Cardiac septum (tissue), 1 donor: ENCODE data around the gene PIP5K1C. TPM values are rescaled to one million over a fixed set of nuclear protein-coding genes. Genes with fewer than 3 reads are reported as not detected.
"Not testable (repeated sequence)": the region's sequence is repeated elsewhere in the genome, so short reads cannot be mapped to it uniquely, and the experiment has no call there.

Experiments used
- DNase-seq: peaks from one replicate; pipeline ENCODE4 v3.0.0-alpha.2; 2020; ENCODE audit warnings: low spot score
- intact Hi-C: fragments of 100-400 bp; cut with DNase I; formaldehyde crosslinking; loops from one replicate; pipeline ENCODE4 v1.14.0; 2022
- total RNA-seq: library from RNA; stranded (reverse); fragmentation: NEBNext Ultra II Directional; extraction: Animal tissue kit (Norgen Biotek cat#: 25700); gene quantifications from one replicate; pipeline ENCODE4 v1.2.1, GENCODE V29; 2021
- donor health status: DM: no; HTN: no; CAD: no.

Gene PIP5K1C
- total RNA-seq, 1 donor from 2014 or later, result 38.2 TPM

DNA sequence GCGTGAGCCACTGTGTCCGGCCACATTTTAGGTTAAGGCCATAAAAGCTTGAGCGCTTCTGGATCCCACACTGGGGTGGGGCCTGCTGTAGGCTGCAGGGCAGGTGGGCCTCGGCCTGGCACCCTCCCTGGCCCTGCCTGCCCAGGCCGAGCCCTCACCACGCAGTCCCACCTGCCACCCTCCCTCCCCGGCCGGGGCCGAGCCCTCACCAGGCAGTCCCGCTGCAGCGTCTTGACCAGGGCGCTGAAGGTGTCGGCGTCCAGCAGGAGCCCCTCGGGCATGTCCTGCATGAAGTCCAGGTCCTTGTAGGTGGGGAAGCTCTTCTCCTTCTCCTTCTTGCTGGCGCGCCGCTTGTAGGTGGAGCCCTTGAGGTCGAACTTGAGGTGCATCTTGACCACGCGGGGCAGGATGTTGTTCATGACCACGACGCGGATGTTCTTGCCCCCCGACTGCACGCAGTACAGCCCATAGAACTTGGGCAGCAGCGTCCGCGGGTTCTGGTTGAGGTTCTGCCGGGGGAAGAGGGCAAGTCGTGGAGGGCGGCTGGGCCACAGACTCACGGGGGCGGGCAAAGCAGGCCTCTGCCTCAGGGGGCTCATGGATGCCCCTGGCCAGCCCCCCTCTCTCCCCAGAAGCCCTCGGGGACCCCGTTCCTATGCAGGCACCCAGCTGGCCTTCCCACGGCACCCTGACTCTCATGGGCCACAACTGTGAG lies 47.0 kb downstream of the PIP5K1C start:
- intact Hi-C loops, result no loop called here
- no peak for DNase-seq

DNA sequence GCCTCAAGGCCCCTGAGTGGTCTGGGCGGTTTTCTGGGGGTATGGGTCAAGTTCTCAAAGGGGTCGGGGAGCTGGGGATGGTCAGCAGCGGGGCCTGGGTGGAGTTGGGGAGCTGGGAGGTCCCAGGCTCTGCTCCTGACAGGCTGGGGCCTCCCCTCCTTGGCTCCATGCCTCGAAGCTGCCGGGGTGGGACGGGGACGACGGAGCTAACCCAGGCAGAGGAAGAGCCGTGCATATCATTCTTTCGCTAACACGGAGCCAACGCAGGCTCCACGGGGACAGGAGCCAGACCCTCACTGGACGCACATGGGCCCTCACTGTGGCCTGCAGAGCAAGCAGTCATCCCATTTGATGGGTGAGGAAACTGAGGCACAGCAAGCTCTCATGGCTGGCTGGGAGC lies 47.8 kb downstream of the PIP5K1C start:
- no peak for DNase-seq
- intact Hi-C loops, result no loop called here

DNA sequence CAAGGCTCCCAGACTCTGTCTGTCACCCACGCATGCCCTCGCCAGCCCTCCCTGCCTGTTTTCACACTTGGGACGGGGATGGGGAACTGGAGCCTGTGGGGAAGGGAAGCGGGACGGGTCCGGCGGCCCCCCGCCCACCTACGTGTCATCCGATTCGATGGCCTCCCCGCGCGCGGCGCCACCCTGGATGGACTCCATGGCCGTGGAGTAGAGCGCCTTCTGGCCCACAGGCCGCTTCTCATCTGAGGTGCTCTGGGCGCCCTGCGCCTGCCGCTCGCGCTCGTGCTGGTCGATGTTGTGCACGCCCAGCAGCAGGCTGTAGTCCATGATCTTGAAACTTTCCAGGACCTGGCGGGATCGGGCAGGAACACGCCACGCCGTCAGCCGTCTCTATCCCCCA lies 48.6 kb downstream of the PIP5K1C start:
- intact Hi-C loops, result no loop called here
- no peak for DNase-seq

DNA sequence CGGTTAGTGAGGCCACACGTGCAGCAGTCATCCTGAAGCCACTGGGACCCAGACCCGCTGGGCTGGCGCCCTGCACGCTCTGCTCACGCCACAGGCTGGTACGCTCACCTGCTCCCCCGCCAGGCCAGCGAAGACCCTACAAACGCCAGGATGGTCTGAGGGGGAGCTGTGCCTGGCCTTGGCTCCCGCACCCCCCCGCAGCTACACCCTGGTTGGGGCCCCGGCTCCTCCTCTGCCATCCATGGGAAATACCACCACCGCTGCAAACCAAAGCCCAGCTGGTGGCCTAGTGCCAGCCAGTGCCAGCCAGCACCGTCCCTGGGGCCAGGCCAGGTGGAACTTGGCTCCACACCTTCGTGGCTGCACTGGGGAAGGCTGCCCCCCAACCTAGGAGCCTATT lies 50.4 kb downstream of the PIP5K1C start:
- intact Hi-C loops, result no loop called here
- no peak for DNase-seq

DNA sequence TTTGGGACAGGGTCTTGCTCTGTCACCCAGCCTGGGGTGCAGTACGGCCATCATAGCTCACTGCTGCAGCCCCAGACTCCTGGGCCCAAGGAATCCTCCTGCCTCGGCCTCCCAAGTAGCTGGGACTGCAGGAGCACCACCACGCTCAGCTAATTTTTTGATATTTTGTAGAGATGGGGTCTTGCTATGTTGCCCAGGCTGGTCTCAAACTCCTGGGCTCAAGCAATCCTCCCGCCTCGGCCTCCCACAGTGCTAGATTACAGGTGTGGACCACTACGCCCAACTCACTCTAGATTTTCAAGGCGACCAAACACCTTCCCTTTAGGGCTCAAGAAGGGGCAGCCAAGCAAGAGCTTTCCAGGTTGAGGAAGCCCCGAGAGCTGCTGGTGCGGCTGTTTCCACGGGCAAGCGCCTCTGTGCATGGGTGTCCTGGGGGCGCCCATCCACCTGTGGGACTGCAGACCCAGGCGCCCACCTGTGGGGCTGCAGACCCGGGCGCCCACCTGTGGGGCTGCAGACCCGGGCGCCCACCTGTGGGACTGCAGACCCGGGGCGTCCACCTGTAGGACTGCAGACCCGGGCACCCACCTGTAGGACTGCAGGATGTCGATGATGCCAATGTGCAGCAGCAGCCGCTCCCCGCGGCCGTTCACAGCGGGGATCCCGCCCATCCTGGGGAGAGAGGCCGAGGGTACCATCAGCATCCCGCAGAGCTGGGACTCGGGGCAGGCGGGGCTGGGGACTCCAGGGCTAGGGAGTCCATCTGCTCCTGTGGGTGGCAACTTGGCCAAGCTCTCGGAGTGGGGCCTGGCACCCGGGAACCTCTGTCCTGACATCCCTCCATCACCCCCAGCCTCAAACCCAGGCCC lies 52.0 kb downstream of the PIP5K1C start:
- no peak for DNase-seq
- intact Hi-C loops, result no loop called here

DNA sequence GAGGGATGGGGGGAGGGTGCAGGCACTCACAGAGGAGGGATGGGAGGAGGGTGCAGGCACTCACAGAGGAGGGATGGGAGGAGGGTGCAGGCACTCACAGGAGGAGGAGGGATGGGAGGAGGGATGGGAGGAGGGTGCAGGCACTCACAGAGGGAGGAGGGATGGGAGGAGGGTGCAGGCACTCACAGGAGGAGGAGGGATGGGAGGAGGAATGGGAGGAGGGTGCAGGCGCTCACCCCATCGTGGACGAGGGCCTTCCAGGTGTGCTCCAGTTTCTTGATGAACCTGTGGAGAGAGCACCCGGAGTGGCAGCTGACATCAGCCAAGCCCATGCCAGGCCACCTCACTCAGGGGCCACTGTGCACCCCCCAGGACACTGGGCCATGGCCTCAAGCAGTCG lies 53.2 kb downstream of the PIP5K1C start:
- not testable (repeated sequence) for DNase-seq

DNA sequence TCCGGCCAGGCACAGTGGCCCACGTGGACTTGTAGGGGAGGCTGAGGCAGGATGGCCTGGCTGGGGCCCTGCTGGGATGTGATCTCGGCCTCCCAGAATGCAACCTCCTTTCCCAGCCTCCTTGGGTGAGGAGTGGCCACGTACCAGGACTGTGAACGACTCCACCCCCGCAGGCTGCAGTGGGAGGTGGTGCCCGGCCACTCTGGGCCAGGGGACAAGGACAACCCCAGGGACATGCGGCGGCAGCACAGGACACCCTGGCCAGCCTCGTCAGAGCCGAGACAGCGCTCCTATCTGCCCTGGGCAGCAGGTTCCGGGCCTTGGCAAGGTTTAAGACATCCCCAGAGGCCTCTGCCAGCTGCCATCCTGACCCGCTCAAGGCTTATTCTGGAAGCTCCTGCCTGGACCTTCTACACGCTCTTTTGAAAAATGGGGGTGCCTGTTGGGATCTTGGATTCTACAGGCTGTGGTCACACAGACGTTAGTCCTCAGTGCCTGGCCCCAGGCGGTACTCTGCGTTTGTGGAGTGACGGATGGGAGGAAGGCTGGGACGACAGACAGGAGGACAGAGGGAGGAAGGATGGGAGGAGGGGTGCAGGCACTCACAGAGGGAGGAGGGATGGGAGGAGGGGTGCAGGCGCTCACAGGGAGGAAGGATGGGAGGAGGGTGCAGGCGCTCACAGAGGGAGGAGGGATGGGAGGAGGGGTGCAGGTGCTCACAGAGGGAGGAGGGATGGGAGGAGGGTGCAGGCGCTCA lies 53.8 kb downstream of the PIP5K1C start:
- intact Hi-C loops, result no loop called here
- DNase-seq, result no peak

More for the DNA sequence above, 53.2 kb downstream of the PIP5K1C start:
- intact Hi-C loops, result not testable (repeated sequence)

DNA sequence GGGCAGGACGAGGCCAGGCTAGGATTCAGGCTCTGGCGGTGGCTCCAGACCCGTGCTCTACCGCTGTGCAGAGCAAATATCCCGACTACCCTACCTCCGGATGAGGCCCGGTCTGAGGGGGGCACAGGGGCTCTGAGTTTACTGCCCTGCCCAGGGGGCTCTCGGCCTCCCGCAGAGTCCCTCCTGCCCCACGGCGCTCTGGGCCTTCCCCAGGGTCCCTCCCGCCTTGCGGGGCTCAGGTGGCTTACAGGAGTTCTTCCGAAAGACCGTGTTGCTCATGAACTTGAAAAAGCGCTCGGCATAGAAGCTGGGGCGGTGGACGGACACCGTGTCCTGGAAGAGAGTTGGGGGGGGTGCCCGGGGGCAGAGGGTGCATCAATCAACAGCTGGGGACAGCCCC lies 54.5 kb downstream of the PIP5K1C start:
- DNase-seq, result no peak
- intact Hi-C loops, result no loop called here

DNA sequence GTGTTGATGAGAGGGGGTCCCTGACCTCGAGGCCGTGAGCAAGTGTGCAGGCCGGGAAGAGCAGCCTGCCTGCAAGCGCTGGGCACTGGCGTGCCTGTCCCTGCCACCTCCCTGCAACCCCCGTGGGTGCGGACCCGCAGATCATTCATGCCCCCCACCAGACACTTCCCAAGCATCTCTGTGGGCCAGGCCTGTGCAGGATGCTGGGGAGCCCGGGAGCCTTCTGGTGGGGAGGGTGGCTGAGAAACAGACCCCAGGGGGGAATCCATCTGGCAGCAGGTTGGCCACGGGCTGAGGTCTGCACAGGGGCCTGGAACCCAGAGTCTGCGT lies 55.2 kb downstream of the PIP5K1C start:
- no peak for DNase-seq
- intact Hi-C loops, result no loop called here

DNA sequence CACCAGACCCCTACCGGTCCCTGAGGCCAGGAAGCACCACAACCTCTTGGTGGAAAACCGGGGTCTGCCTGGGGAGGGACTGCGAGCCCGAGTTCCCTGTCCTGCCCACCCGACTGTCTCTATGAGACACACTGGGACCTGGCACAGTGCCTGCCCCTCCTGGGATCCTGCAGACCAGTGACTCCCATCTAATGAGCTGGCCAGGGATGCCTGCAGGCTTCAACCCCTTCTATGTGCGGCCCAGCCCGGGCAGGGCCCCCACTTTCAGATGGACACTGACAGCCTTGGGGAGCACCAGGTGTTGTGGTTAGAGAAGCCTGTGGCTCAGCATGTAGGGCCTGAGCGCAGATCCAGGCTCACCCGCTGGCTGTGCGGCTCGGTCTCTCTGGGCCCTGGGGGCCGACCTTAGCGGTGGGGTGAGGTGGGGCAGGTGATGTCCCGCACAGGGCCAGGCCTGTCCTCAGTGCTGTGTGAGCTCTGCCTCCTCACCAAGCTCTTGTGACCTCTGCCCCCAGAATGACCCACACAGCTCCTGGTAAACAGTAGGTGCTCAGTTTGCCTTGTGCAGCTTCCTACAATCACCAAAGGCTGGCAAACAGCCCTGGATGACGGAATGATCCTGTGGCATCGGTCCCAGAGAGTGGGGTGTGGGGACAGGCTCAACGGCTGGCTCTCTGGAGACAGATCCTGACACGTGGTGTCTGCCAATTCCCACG lies 55.8 kb downstream of the PIP5K1C start:
- intact Hi-C loops, result no loop called here
- no peak for DNase-seq

DNA sequence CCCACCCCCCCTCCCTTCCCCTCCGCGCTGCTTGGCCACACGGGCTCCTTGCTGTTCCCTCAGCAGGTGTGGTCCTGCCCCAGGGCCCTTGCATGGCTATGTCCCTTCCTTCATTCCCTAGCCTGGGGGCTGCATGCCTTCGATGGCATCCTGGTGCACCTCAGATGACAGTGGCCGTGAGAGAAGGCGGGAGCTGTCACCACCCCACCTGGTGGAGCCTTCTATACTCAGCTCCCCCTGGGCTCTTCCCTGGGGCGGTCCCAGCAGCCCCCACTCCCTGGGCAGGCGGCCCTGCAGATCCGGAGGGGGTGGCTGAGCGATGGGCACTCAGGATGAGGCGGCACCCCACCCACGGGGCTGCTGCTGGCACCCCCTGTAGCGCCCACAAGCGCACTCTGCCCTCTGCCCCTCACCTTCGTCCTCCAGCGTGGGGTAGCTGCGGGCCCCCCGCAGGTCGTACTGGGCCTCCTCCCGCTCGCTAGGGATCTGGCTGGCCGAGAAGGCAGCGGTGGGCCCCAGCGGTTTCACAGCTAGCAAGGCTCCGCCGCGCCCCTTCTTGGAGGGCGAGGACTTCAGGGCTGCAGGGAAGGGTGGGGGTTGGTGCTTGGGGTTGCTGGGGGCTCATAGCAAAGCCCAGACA lies 56.5 kb downstream of the PIP5K1C start:
- DNase-seq, result no peak
- intact Hi-C loops, result no loop called here

DNA sequence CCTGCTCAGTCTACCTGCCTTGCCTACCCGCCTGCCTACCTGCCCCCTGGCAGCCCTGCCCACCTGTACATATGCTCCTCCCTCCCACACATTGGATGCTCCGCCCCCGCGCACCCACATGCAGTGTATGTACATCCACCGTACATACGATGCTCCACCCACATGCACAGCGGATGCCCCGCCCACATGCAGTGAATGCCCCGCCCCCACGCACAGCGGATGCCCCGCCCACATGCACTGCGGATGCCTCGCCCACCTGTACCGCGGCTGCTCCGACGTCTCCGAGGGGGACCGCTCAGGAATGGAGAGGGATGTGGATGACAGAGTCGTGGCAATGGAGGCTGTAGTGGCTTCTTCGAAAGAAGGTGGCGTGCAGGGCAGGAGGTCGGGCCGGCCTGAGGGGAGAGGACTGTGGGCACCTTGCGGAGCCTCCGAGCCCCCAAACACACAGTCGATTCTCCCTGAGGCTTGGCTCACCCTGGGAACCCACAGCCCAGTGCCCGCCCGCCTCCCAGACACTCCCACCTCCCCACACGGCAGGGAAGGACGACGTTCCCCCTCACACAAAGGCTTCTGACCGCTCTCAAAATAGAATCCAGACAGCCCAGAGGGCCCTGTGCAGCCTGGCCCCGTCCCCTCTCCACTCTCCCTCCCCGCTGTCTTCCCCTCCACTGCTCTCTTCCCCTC lies 57.1 kb downstream of the PIP5K1C start:
- no peak for DNase-seq
- intact Hi-C loops, result no loop called here

DNA sequence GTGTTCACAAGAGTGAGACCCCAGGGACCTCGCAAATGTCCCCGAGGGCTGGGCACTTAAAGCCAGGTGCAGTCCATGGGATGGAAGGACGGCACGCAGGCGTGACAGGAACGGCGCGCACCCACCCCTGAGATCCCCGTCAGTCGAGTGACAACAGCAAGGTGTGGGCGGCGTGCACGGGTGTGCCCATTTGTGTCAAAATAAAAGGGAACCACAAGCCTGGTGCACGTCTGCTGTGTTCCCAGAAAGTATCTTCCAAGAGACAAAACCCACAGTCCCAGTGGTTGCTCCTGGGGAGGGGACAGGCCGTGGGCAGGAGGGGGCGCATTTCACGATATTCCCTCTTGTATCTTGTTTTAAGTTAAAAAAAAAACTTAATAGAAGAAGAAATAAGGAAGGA lies 58.0 kb downstream of the PIP5K1C start:
- no peak for DNase-seq
- intact Hi-C loops, result no loop called here

DNA sequence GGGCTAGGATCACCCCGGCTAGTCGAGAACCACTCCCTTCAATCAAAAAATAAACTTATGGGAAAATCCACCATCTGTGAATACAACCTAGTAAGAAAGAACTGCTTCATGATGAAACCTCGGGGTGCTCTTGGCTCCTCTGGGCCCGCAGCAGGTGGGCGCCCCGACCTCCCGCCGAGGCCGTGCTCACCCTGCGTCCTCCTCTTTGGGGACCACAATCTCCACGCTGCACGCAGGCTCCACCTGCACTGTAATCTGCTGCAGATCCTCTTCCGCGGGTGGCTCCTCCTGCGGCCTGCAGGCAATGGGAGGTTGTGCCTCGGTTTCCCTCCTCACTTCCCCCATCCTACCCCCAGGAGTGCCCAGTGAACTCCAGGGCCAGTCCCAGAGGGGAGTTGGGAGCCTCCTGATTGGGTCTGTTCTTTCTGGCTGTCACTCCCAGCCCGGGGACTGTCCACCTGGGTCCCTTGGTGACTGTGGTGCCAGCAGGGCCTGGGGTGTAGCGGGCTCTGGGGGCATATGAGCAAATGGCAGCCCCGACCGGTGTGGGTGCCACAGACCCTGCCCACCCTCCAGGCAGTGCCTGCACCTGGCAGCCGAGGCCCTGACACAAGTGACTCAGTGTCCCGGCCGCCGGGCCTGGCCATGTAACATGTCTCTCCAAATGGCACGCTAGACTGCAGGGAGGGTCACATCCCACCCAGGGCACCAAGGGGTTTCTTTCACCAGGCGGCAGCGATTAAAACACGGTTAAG lies 58.6 kb downstream of the PIP5K1C start:
- intact Hi-C loops, result no loop called here
- DNase-seq, result no peak

DNA sequence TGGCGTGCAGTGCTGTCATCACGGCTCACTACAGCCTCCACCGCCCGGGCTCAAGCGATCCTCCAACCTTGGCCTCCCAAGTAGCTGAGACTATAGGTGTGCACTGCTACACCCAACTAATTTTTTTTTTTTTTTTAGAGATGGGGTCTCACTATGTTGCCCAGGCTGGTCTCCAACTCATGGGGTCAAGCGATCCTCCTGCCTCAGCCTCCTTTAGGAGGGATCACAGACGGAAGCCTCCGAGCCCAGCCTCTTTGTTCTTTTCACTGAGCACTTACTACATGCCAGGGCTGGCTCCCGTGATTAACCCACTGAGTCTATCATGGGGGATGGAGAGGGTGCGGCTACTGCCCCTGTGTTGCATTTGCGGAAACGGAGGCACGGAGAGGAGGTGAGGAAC lies 60.8 kb downstream of the PIP5K1C start:
- no peak for DNase-seq
- intact Hi-C loops, result no loop called here

DNA sequence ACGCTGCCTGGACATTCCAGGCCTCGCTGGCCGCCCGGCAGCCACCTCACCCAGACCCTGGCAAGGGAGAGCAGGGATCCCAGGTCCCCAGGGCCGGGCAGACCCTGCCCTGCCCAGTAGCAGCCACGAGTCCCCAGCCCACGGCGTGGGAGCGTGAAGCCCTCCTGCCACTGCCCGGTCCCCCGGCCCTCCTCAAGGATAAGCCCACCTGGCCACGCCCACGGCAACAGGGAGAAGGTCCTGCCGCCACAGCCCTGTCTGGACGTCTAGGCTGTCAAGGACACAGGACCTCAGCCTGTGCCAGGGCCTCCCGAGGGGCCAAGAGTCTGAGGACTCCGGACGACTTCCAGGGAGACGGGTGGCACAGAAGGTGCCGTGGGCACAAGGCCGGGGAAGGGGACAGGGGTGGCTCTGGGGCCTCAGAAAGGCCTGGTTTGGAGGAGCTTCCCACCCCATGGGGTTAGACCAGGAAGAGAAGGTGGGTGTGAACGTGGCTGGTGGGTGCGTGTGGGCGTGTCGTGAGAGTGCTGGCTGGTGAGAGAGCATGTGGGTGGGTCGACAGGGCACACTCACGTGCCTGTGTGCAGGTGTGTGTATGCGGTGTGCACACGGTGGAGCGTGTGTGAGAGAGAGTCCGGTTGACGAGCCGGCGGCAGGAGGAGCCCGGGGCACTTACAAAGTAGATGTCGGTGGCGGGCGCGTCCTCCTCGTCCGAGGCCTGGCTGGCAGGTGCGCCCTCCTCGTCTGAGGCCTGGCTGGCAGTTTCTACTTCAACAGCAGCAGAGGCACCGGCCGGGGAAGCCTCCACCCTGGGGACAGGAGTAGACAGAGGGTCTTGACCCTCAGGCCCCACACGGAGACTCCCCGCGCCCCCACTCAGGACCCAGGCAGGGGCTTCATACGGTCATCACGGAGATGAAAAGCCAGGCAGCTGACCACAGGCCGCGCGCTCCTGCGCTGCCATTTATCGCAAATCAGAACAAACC lies 61.8 kb downstream of the PIP5K1C start:
- intact Hi-C loops, result no loop called here
- DNase-seq, result no peak

DNA sequence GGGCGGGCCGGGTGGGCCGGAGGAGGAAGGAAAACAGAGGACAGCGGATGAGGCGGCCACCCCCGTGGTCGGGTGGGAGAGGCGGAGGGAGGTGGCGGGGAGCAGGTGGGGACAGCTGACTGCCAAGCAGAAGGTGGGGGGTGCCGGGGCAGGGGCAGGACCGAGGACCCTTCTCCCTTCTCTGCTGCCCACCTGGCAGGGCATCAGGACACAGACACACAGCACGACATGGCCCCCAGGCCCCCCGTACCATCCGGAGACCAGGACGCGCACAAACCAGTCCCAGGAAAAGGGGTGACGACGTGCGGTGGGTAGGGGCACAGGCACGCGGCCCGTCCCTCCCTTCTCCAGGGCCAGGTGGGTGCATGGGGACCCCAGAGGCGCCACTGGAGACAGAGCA lies 62.6 kb downstream of the PIP5K1C start:
- intact Hi-C loops, result no loop called here
- no peak for DNase-seq
